ENCODE results near the gene TBL3. TPM values are rescaled to one million over a fixed set of nuclear protein-coding genes. Genes with fewer than 3 reads are reported as not detected.

Gene TBL3
- total and polyA plus RNA-seq, 9 of the 15 experiments (the other 6 are each of a cell fraction or from before 2014, with no cell fraction given): 0.97 to 117 (median 24.5) TPM

GRCh38 chr16:1992704-1993317 lies 21.0 kb downstream of the TBL3 start (continued):
- TF ChIP-seq HNRNPH1 (optimal IDR thresholded peaks at IDR 0.05; ENCODE audit: low read depth, low read length) (no peak), NCOR1 (IDR thresholded peaks at IDR 0.05) (no peak), CXXC5 (CRISPR knock-in tag; IDR thresholded peaks at IDR 0.05) (peak; percentile 29; the same call in 1 of the 2 replicates), ERF (CRISPR knock-in tag; IDR thresholded peaks at IDR 0.05) (no peak), ARID3B (CRISPR knock-in tag; IDR thresholded peaks at IDR 0.05; ENCODE audit: borderline replicate concordance) (no peak), MLX (CRISPR knock-in tag; conservative IDR thresholded peaks at IDR 0.05) (no peak), ZFP91 (CRISPR knock-in tag; IDR thresholded peaks at IDR 0.05) (no peak), ARID4B (CRISPR knock-in tag; IDR thresholded peaks at IDR 0.05) (peak; percentile 61; the same call in 1 of the 2 replicates), THRAP3 (IDR thresholded peaks at IDR 0.05; ENCODE audit: borderline replicate concordance) (no peak)
